Gastroesophageal sphincter (tissue), 4 donors: ENCODE measurements around the gene TESMIN. TPM values are rescaled to one million over a fixed set of nuclear protein-coding genes. Genes with fewer than 3 reads are reported as not detected.

Experiments used
- ATAC-seq: fragments of 150-250 bp; one replicate; pipeline ENCODE4 v1.9.1; 2016; ENCODE audit warnings: mild to moderate bottlenecking, moderate library complexity
- H3K27ac ChIP-seq, 4 donors: fragments of 200-600 bp; sonication (generic) in 3 of 4; 1 replicate in 3 of 4; 2 replicates in 1 of 4; pipeline ENCODE4 v1.5.1; 2016 to 2019
- H3K27me3 ChIP-seq: fragments of 200-600 bp; sonication (generic); one replicate; pipeline ENCODE4 v1.5.1; 2019
- H3K36me3 ChIP-seq, 2 donors: fragments of 200-600 bp; sonication (generic); one replicate each; pipeline ENCODE4 v1.5.1; 2019; ENCODE audit warnings: control low read depth in 1 of 2
- H3K4me1 ChIP-seq, 3 donors: fragments of 200-600 bp; sonication (generic); 1 replicate in 2 of 3; 2 replicates in 1 of 3; pipeline ENCODE4 v1.5.1; 2016 to 2019; ENCODE audit warnings: control low read depth in 2 of 3
- H3K4me3 ChIP-seq, 2 donors: fragments of 200-600 bp; sonication (generic); one replicate each; pipeline ENCODE4 v1.5.1; 2019; ENCODE audit warnings: mild to moderate bottlenecking in 1 of 2, moderate library complexity in 1 of 2
- H3K9me3 ChIP-seq, 3 donors: fragments of 200-600 bp; sonication (generic); one replicate each; pipeline ENCODE4 v1.5.1; 2017 to 2019; ENCODE audit warnings: control low read depth in 2 of 3
- CTCF ChIP-seq, 4 experiments: fragments of 200-600 bp in 2 of 4; fragments of 450-650 bp in 2 of 4; sonication (generic) in 1 of 4; IDR thresholded peaks; one replicate each; pipeline ENCODE4 v1.5.1; 2017 to 2019; ENCODE audit warnings: antibody characterized with exemption in 4 of 4, mild to moderate bottlenecking in 2 of 4, moderate library complexity in 2 of 4
- EP300 ChIP-seq: sonication (generic); formaldehyde crosslinking; IDR thresholded peaks from one replicate; pipeline ENCODE4 v1.6.1; 2017; ENCODE audit warnings: antibody characterized with exemption, mild to moderate bottlenecking
- POLR2A ChIP-seq, 2 donors: fragments of 450-650 bp; IDR thresholded peaks; one replicate each; pipeline ENCODE4 v1.6.1; 2017; ENCODE audit warnings: antibody characterized with exemption in 2 of 2, mild to moderate bottlenecking in 2 of 2, moderate library complexity in 1 of 2
- POLR2AphosphoS5 ChIP-seq: sonication (generic); formaldehyde crosslinking; IDR thresholded peaks from one replicate; pipeline ENCODE4 v1.6.1; 2017; ENCODE audit warnings: antibody characterized with exemption
- WGBS, 2 donors: methylation state at CpG; one replicate each; pipeline ENCODE4 v1.1.5; 2018; ENCODE audit warnings: low coverage in 1 of 2; 5-methylcytosine and 5-hydroxymethylcytosine counted together
- total RNA-seq, 4 donors: library from RNA; depleted of rRNA; stranded (reverse); fragments of >200 nt; gene quantifications; one replicate each; pipeline ENCODE4 v1.1.0, GENCODE V29; 2016

TESMIN gene
- total RNA-seq, 4 donors from 2014 or later: 0.12 to 0.54 (median 0.27) TPM; not detected in 1

- TF ChIP-seq CTCF (IDR thresholded peaks at IDR 0.05) (no peak), POLR2A (IDR thresholded peaks at IDR 0.05) (no peak), POLR2AphosphoS5 (no peak), EP300 (no peak)
- WGBS, 2 donors: 89 to 90% methylated on average over 2 of the region's 2 CpGs
- ATAC-seq: no peak
Measured at GRCh38 chr11:68721075-68721474, 30.2 kb downstream of the TESMIN start.

GRCh38 chr11:68715456-68716122, 35.7 kb downstream of the TESMIN start:
- Histone ChIP-seq H3K36me3 (no peaks in the 10 kb centered on the region), H3K9me3 (peaks cover 0 to 7% (median 0%) of the 10 kb centered on the region in 3 donors), H3K4me1 (no peaks in the 10 kb centered on the region), H3K27ac (no peak overlapping the region), H3K4me3 (no peak overlapping the region), H3K27me3 (peaks cover 17% of the 10 kb centered on the region)
- TF ChIP-seq EP300 (no peak), POLR2AphosphoS5 (no peak), CTCF (IDR thresholded peaks at IDR 0.05) (no peak), POLR2A (IDR thresholded peaks at IDR 0.05) (no peak)
- WGBS, 2 donors: 72 to 90% methylated on average over 10 to 11 of the region's 11 CpGs
- no peak for ATAC-seq

More at GRCh38 chr11:68721075-68721474, 30.2 kb downstream of the TESMIN start:
- no peaks in the 10 kb centered on the region for H3K4me1 ChIP-seq
- H3K36me3 ChIP-seq: no peaks in the 10 kb centered on the region
- no peak overlapping the region for H3K27ac ChIP-seq
- H3K27me3 ChIP-seq: peaks cover 18% of the 10 kb centered on the region
- H3K4me3 ChIP-seq: no peak overlapping the region
- H3K9me3 ChIP-seq: peaks cover 0 to 8% (median 0%) of the 10 kb centered on the region in 3 donors

GRCh38 chr11:68714060-68714856, 37.1 kb downstream of the TESMIN start:
- Histone ChIP-seq H3K36me3 (no peaks in the 10 kb centered on the region), H3K4me1 (no peaks in the 10 kb centered on the region), H3K4me3 (no peak overlapping the region), H3K9me3 (no peaks in the 10 kb centered on the region), H3K27me3 (peaks cover 17% of the 10 kb centered on the region), H3K27ac (no peak overlapping the region)
- no peak for ATAC-seq
- WGBS, 2 donors: 57 to 62% methylated on average over 6 of the region's 23 CpGs
- no peak for TF ChIP-seq POLR2A (IDR thresholded peaks at IDR 0.05)
- TF ChIP-seq POLR2AphosphoS5: no peak
- no peak for TF ChIP-seq EP300
- no peak for TF ChIP-seq CTCF (IDR thresholded peaks at IDR 0.05)

GRCh38 chr11:68711114-68711513, 40.2 kb downstream of the TESMIN start:
- Histone ChIP-seq H3K9me3 (no peaks in the 10 kb centered on the region), H3K4me1 (no peaks in the 10 kb centered on the region), H3K27ac (no peak overlapping the region), H3K36me3 (no peaks in the 10 kb centered on the region), H3K4me3 (no peak overlapping the region), H3K27me3 (peaks cover 12% of the 10 kb centered on the region)
- 93 to 94% methylated on average over 8 of the region's 8 CpGs for WGBS, 2 donors
- no peak for ATAC-seq
- no peak for TF ChIP-seq POLR2AphosphoS5
- TF ChIP-seq EP300: no peak
- TF ChIP-seq CTCF (IDR thresholded peaks at IDR 0.05): no peak
- TF ChIP-seq POLR2A (IDR thresholded peaks at IDR 0.05): no peak
